Activated CD4-positive, alpha-beta memory T cell treated with anti-CD3 and anti-CD28 coated beads for 36 hours (primary cell): Measurements from ENCODE around the gene PFKFB3. TPM values are rescaled to one million over a fixed set of nuclear protein-coding genes. Genes with fewer than 3 reads are reported as not detected.

Experiments used
- CTCF ChIA-PET: fragments of 350-600 bp; sonication (Branson Sonifier 250); formaldehyde crosslinking; loops from one replicate; lab custom pipeline; 2021; ENCODE audit warnings: antibody characterized with exemption, inconsistent platforms; lab: Charles Lee
- POLR2A ChIA-PET: fragments of 350-600 bp; sonication (Branson Sonifier 250); formaldehyde crosslinking; loops from one replicate; lab custom pipeline; 2021; ENCODE audit warnings: antibody characterized with exemption; lab: Charles Lee
- DNase-seq: peaks from one replicate; pipeline ENCODE4 v3.0.0-alpha.2; 2020
- H3K27ac Mint-ChIP-seq: one replicate; pipeline ENCODE4 v1.8.0; 2021; ENCODE audit warnings: mixed read lengths
- H3K27me3 Mint-ChIP-seq: one replicate; pipeline ENCODE4 v1.8.0; 2021; ENCODE audit warnings: mixed read lengths
- H3K36me3 Mint-ChIP-seq: one replicate; pipeline ENCODE4 v1.8.0; 2021; ENCODE audit warnings: mixed read lengths
- H3K4me1 Mint-ChIP-seq: one replicate; pipeline ENCODE4 v1.8.0; 2021; ENCODE audit warnings: low read depth, mixed read lengths
- H3K4me3 Mint-ChIP-seq: one replicate; pipeline ENCODE4 v1.8.0; 2021; ENCODE audit warnings: mild to moderate bottlenecking, mixed read lengths
- H3K9me3 Mint-ChIP-seq: one replicate; pipeline ENCODE4 v1.8.0; 2021; ENCODE audit warnings: mixed read lengths
- intact Hi-C: fragments of 100-400 bp; cut with micrococcal nuclease; formaldehyde crosslinking; loops from one replicate; pipeline ENCODE4 v1.15.1; 2023
- total RNA-seq, 2 experiments: library from RNA; stranded (reverse); gene quantifications; one replicate each; pipeline ENCODE4 v1.2.3, GENCODE V29; 2021

PFKFB3 gene
- total RNA-seq, 2 experiments from 2014 or later = 70.6 to 76.4 TPM

DNA sequence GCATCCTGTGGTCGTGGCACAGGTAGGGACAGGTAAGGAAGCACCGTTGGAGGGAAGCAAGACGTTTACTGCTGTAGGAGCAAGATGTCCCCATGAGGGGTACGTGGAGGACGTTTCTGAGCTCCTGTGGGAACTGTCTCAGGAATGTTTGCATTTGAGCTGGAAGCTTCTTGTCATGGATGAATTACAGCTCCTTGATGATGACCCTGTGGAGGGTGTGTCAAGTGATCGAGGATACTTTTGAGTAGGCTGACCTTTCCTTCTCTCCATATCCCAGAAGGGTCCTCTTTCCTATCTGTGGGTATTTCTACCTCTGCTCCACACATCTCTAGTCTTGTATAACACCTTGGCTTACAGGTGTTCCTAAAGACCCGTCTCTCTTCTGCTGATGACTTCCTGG is 94.8 kb downstream of the PFKFB3 start:
- no peak for DNase-seq
- ChIA-PET CTCF (no interaction called here), POLR2A (interaction anchor here (0.6 kb wide), 1 partner anchor 16 kb away, joined by 4 read pairs; no protein-coding TSS in a partner anchor)
- H3K9me3 Mint-ChIP-seq = peaks cover 9% of the 10 kb centered on the region
- H3K36me3 Mint-ChIP-seq = peaks cover 27% of the 10 kb centered on the region
- H3K27me3 Mint-ChIP-seq = no peaks in the 10 kb centered on the region
- intact Hi-C loops = no loop called here
- H3K27ac Mint-ChIP-seq = peak overlapping the region; percentile 63
- no peak overlapping the region for H3K4me3 Mint-ChIP-seq
- peaks cover 86% of the 10 kb centered on the region for H3K4me1 Mint-ChIP-seq

GRCh38 chr10:6297951-6298381 is 95.2 kb downstream of the PFKFB3 start:
- peaks cover 9% of the 10 kb centered on the region for H3K9me3 Mint-ChIP-seq
- peak overlapping the region; percentile 63 for H3K27ac Mint-ChIP-seq
- no peak for DNase-seq
- H3K4me1 Mint-ChIP-seq = peaks cover 82% of the 10 kb centered on the region
- peaks cover 25% of the 10 kb centered on the region for H3K36me3 Mint-ChIP-seq
- no peak overlapping the region for H3K4me3 Mint-ChIP-seq
- no peaks in the 10 kb centered on the region for H3K27me3 Mint-ChIP-seq
- CTCF ChIA-PET = interaction anchor here (0.6 to 1.0 kb wide), 2 partner anchors 50 to 94 kb away, joined by 3 to 4 read pairs; no protein-coding TSS in a partner anchor
- POLR2A ChIA-PET = interaction anchor here (0.5 kb wide), 1 partner anchor 32 kb away, joined by 5 read pairs; no protein-coding TSS in a partner anchor
- intact Hi-C loops = no loop called here

- Mint-ChIP-seq H3K9me3 (peaks cover 9% of the 10 kb centered on the region), H3K27ac (peak overlapping the region; percentile 93), H3K4me1 (peaks cover 78% of the 10 kb centered on the region), H3K27me3 (no peaks in the 10 kb centered on the region), H3K36me3 (peaks cover 25% of the 10 kb centered on the region), H3K4me3 (no peak overlapping the region)
- intact Hi-C loops = no loop called here
- no peak for DNase-seq
- ChIA-PET CTCF (interaction anchor here (0.6 to 1.3 kb wide), 3 partner anchors 23 to 94 kb away, joined by 3 to 4 read pairs (median 3); no protein-coding TSS in a partner anchor), POLR2A (interaction anchor here (0.5 kb wide), 1 partner anchor 32 kb away, joined by 5 read pairs; no protein-coding TSS in a partner anchor)
Measured at GRCh38 chr10:6298428-6298827, 95.7 kb downstream of the PFKFB3 start.

DNA sequence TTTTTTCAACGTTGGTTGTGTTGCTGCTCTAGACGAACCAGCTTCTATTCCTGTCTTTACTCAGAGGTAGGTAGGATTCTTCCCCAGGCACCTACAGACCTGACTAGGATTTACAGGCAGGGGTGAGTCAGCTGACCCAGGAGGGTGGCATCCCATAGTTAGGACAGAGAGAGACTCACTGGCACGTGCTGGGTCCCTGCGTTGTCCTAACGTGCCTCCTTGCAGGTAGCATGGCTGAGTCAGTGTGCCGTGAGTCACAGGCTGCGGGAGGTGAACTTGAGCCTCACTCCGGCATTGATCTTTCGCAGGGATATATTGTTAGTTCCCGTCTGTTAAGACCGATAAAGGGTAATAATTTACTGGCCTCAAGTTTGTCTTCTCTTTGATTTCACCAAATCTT is 96.5 kb downstream of the PFKFB3 start:
- Mint-ChIP-seq H3K9me3 (peaks cover 4% of the 10 kb centered on the region), H3K4me1 (peaks cover 71% of the 10 kb centered on the region), H3K36me3 (peaks cover 20% of the 10 kb centered on the region), H3K27me3 (no peaks in the 10 kb centered on the region), H3K27ac (peak overlapping the region; percentile 93), H3K4me3 (peak overlapping the region; percentile 24)
- DNase-seq = peak; percentile 74
- POLR2A ChIA-PET = interaction anchor here (0.7 to 1.1 kb wide), 3 partner anchors 8 to 82 kb away, joined by 3 to 5 read pairs (median 5); no protein-coding TSS in a partner anchor
- intact Hi-C loops = no loop called here
- CTCF ChIA-PET = interaction anchor here (1.3 to 2.2 kb wide), 3 partner anchors 24 to 102 kb away, joined by 3 to 15 read pairs (median 12); no protein-coding TSS in a partner anchor

DNA sequence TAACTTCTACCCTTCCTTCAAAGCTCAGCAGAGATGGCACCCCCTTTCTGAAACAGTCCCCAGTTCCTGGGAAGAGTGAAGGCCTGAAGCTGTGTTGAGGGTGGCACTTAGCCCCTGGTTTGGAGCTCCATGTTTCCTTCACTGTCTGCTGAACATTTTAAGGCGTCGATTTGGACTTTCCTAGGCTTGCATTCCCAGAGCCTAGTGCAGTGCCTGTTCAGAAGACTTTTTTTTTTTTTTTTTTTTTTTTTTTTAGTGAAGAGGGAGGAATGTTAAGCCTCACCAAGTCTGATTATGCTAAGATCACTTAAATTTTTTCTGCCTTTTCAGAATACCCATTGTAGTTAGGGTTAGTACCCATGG is 97.0 kb downstream of the PFKFB3 start:
- Mint-ChIP-seq H3K4me3 (peak overlapping the region; percentile 64), H3K27me3 (no peaks in the 10 kb centered on the region), H3K36me3 (peaks cover 19% of the 10 kb centered on the region), H3K9me3 (peaks cover 2% of the 10 kb centered on the region), H3K4me1 (peaks cover 66% of the 10 kb centered on the region), H3K27ac (peak overlapping the region; percentile 93)
- no peak for DNase-seq
- ChIA-PET POLR2A (interaction anchor here (0.7 to 1.1 kb wide), 5 partner anchors 9 to 97 kb away, joined by 3 to 5 read pairs (median 3); partner anchors contain the start of gene PFKFB3), CTCF (interaction anchor here (1.1 to 2.2 kb wide), 5 partner anchors 25 to 102 kb away, joined by 3 to 15 read pairs (median 4); no protein-coding TSS in a partner anchor)
- intact Hi-C loops = loop anchor here (1.0 to 2.0 kb wide), 6 partner anchors 8 to 97 kb away; partner anchors contain the start of gene PFKFB3

GRCh38 chr10:6300106-6300783 is 97.5 kb downstream of the PFKFB3 start:
- intact Hi-C loops = loop anchor here (1.0 to 2.0 kb wide), 6 partner anchors 9 to 97 kb away; partner anchors contain the start of gene PFKFB3
- peak; percentile 68 for DNase-seq
- H3K4me3 Mint-ChIP-seq = peak overlapping the region; percentile 64
- H3K9me3 Mint-ChIP-seq = no peaks in the 10 kb centered on the region
- ChIA-PET POLR2A (interaction anchor here (0.9 to 2.0 kb wide), 5 partner anchors 9 to 98 kb away, joined by 3 to 9 read pairs (median 3); partner anchors contain the start of gene PFKFB3), CTCF (interaction anchor here (1.1 to 2.2 kb wide), 5 partner anchors 25 to 101 kb away, joined by 3 to 15 read pairs (median 7); no protein-coding TSS in a partner anchor)
- H3K27ac Mint-ChIP-seq = peak overlapping the region; percentile 93
- no peaks in the 10 kb centered on the region for H3K27me3 Mint-ChIP-seq
- H3K4me1 Mint-ChIP-seq = peaks cover 61% of the 10 kb centered on the region
- H3K36me3 Mint-ChIP-seq = peaks cover 17% of the 10 kb centered on the region

DNA sequence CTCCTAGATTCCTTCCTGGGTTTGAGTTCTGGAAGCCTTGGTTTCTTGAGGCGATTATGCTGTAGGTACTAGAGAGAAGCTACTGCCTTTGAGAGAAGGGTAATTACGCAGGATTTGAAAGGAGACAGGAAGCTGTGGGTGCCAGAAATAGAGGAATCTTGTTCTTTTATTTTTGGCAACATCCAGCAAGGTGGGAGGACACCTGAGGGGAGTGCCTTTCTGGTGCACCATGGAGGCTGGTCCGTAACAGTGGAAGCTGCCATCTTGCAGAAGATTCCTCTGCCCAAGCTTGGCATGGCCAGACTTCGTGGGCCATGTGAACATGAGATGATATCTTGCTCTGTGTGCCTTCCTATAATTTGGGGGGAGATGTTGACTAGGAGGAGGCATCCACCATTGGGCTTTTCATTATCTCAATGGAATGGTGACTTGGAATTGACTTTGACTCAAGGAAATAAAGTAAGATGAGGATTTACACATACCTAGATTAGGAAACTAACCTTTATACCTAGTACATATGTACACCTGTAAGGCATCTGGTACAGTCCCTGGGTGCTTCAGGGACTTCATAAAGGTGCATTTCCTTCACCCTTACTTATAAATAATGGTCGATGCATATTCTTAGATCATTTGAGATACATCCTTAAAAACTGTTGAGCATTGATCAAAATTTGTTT is 98.2 kb downstream of the PFKFB3 start:
- peaks cover 14% of the 10 kb centered on the region for H3K36me3 Mint-ChIP-seq
- intact Hi-C loops = loop anchor here (1.0 to 2.0 kb wide), 6 partner anchors 10 to 98 kb away; partner anchors contain the start of gene PFKFB3
- POLR2A ChIA-PET = interaction anchor here (0.9 to 2.0 kb wide), 3 partner anchors 31 to 98 kb away, joined by 3 to 9 read pairs (median 3); partner anchors contain the start of gene PFKFB3
- peaks cover 54% of the 10 kb centered on the region for H3K4me1 Mint-ChIP-seq
- H3K4me3 Mint-ChIP-seq = peak overlapping the region; percentile 64
- CTCF ChIA-PET = interaction anchor here (0.7 to 2.2 kb wide), 6 partner anchors 26 to 101 kb away, joined by 3 to 15 read pairs (median 6); no protein-coding TSS in a partner anchor
- no peaks in the 10 kb centered on the region for H3K27me3 Mint-ChIP-seq
- peak overlapping the region; percentile 93 for H3K27ac Mint-ChIP-seq
- DNase-seq = no peak
- no peaks in the 10 kb centered on the region for H3K9me3 Mint-ChIP-seq

- ChIA-PET POLR2A (interaction anchor here (2.0 kb wide), 1 partner anchor 46 kb away, joined by 9 read pairs; no protein-coding TSS in a partner anchor), CTCF (interaction anchor here (0.7 to 2.2 kb wide), 2 partner anchors 46 to 86 kb away, joined by 3 to 12 read pairs; no protein-coding TSS in a partner anchor)
- intact Hi-C loops = loop anchor here (2.0 kb wide), 1 partner anchor 99 kb away; the partner anchor contains the start of gene PFKFB3
- H3K9me3 Mint-ChIP-seq = no peaks in the 10 kb centered on the region
- DNase-seq = no peak
- no peak overlapping the region for H3K27ac Mint-ChIP-seq
- H3K36me3 Mint-ChIP-seq = peaks cover 14% of the 10 kb centered on the region
- H3K27me3 Mint-ChIP-seq = no peaks in the 10 kb centered on the region
- H3K4me1 Mint-ChIP-seq = peaks cover 48% of the 10 kb centered on the region
- H3K4me3 Mint-ChIP-seq = no peak overlapping the region
Measured at GRCh38 chr10:6301488-6302075, 98.8 kb downstream of the PFKFB3 start.

Other genes starting within 250 kb of the PFKFB3 start
- gene IL15RA, start 225.4 kb upstream of the PFKFB3 start, total RNA-seq = 10 to 100 TPM; 20.1 to 20.2 TPM
- gene IL2RA, start 140.6 kb upstream of the PFKFB3 start, total RNA-seq = 100 to 1,000 TPM; 961 to 988 TPM
- gene RBM17, start 113.9 kb upstream of the PFKFB3 start, total RNA-seq = 100 to 1,000 TPM; 151 to 155 TPM